WTC11 (cell line): ENCODE measurements around the gene MAP4K1.

Experiments
- ARID4B ChIP-seq: sonication (generic); formaldehyde crosslinking; IDR thresholded peaks from 2 replicates; pipeline ENCODE4 v1.8.0; 2023; ENCODE audit warnings: missing genetic modification reagents, mild to moderate bottlenecking, borderline replicate concordance
- CTCF ChIP-seq: fragments of 200-600 bp; IDR thresholded peaks from 2 replicates; pipeline ENCODE4 v1.8.0; 2022; ENCODE audit warnings: antibody characterized with exemption
- E2F4 ChIP-seq: sonication (generic); formaldehyde crosslinking; IDR thresholded peaks from 2 replicates; pipeline ENCODE4 v1.8.1; 2022; ENCODE audit warnings: low read depth, mild to moderate bottlenecking, moderate library complexity, missing genetic modification reagents, borderline replicate concordance
- FOXK1 ChIP-seq: sonication (generic); formaldehyde crosslinking; IDR thresholded peaks from 2 replicates; pipeline ENCODE4 v1.8.0; 2022; ENCODE audit warnings: mild to moderate bottlenecking, moderate library complexity, missing genetic modification reagents
- FOXP1 ChIP-seq: sonication (generic); formaldehyde crosslinking; IDR thresholded peaks from 2 replicates; pipeline ENCODE4 v1.8.0; 2022; ENCODE audit warnings: missing genetic modification reagents, mild to moderate bottlenecking, moderate library complexity, borderline replicate concordance
- IRF2 ChIP-seq: sonication (generic); formaldehyde crosslinking; IDR thresholded peaks from 2 replicates; pipeline ENCODE4 v1.8.0; 2022; ENCODE audit warnings: low read depth, missing genetic modification reagents, borderline replicate concordance
- MAX ChIP-seq: sonication (generic); formaldehyde crosslinking; IDR thresholded peaks from 2 replicates; pipeline ENCODE4 v1.8.0; 2022; ENCODE audit warnings: mild to moderate bottlenecking, missing genetic modification reagents
- OVOL2 ChIP-seq: fragments of 250-450 bp; sonication (Bioruptor Pico); IDR thresholded peaks from 2 replicates; pipeline ENCODE4 v1.9.0; 2021; ENCODE audit warnings: mild to moderate bottlenecking, borderline replicate concordance
- SMAD3 ChIP-seq: sonication (generic); formaldehyde crosslinking; IDR thresholded peaks from 2 replicates; pipeline ENCODE4 v1.8.0; 2022; ENCODE audit warnings: missing genetic modification reagents, mild to moderate bottlenecking, borderline replicate concordance
- SOX15 ChIP-seq: fragments of 250-450 bp; sonication (Bioruptor Pico); IDR thresholded peaks from 2 replicates; pipeline ENCODE4 v1.9.0; 2021; ENCODE audit warnings: mild to moderate bottlenecking
- SP1 ChIP-seq: sonication (generic); formaldehyde crosslinking; conservative IDR thresholded peaks from 2 replicates; pipeline ENCODE4 v1.8.1; 2022; ENCODE audit warnings: missing genetic modification reagents
- TCF7 ChIP-seq: sonication (generic); formaldehyde crosslinking; IDR thresholded peaks from 2 replicates; pipeline ENCODE4 v1.8.0; 2022; ENCODE audit warnings: mild to moderate bottlenecking, low read depth, missing genetic modification reagents, moderate library complexity
- USF2 ChIP-seq: sonication (generic); formaldehyde crosslinking; IDR thresholded peaks from 2 replicates; pipeline ENCODE4 v1.8.1; 2023; ENCODE audit warnings: mild to moderate bottlenecking, missing genetic modification reagents, moderate library complexity
- ZNF121 ChIP-seq: sonication (generic); formaldehyde crosslinking; IDR thresholded peaks from 2 replicates; pipeline ENCODE4 v1.8.0; 2023; ENCODE audit warnings: missing genetic modification reagents

GRCh38 chr19:38665950-38666662, 48.4 kb upstream of the MAP4K1 start:
- TF ChIP-seq SMAD3 (CRISPR knock-in tag) (no peak), CTCF (no peak), FOXP1 (CRISPR knock-in tag) (peak; percentile 43), FOXK1 (0 out of 2 replicates have a peak, but pooled peaks have one; percentile 50), IRF2 (CRISPR knock-in tag) (no peak), TCF7 (CRISPR knock-in tag) (no peak), SP1 (CRISPR knock-in tag) (peak; percentile 74), SOX15 (CRISPR knock-in tag) (no peak), E2F4 (no peak), ARID4B (no peak; the same call in 1 of the 2 replicates), OVOL2 (CRISPR knock-in tag) (no peak), USF2 (CRISPR knock-in tag) (no peak), MAX (CRISPR knock-in tag) (peak; percentile 66), ZNF121 (no peak)
